ENCODE measurements around the gene SCRG1. TPM values are rescaled to one million over a fixed set of nuclear protein-coding genes. Genes with fewer than 3 reads are reported as not detected.

Gene SCRG1
- total RNA-seq, 1 donor from 2014 or later: not detected

- H3K4me3 ChIP-seq (ENCODE audit: low read depth, low read length): no peak overlapping the region
- TF ChIP-seq CTCF (IDR thresholded peaks at IDR 0.05; ENCODE audit: insufficient read depth, low read length, poor library complexity, severe bottlenecking): no peak
- no peak for DNase-seq (ENCODE audit: low read depth)
- H3K36me3 ChIP-seq (ENCODE audit: control insufficient read depth, insufficient read depth, low read length): no peaks in the 10 kb centered on the region
- H3K27me3 ChIP-seq (ENCODE audit: control insufficient read depth, insufficient read depth, low read length): no peaks in the 10 kb centered on the region
These were observed 42.0 kb upstream of the SCRG1 start for GRCh38 chr4:173440888-173441287.

GRCh38 chr4:173436771-173437265 is 37.9 kb upstream of the SCRG1 start:
- no peaks in the 10 kb centered on the region for H3K27me3 ChIP-seq (ENCODE audit: control insufficient read depth, insufficient read depth, low read length)
- H3K4me3 ChIP-seq (ENCODE audit: low read depth, low read length): no peak overlapping the region
- no peak for DNase-seq (ENCODE audit: low read depth)
- H3K36me3 ChIP-seq (ENCODE audit: control insufficient read depth, insufficient read depth, low read length): no peaks in the 10 kb centered on the region
- no peak for TF ChIP-seq CTCF (IDR thresholded peaks at IDR 0.05; ENCODE audit: insufficient read depth, low read length, poor library complexity, severe bottlenecking)

GRCh38 chr4:173436149-173436579 is 37.2 kb upstream of the SCRG1 start:
- TF ChIP-seq CTCF (IDR thresholded peaks at IDR 0.05; ENCODE audit: insufficient read depth, low read length, poor library complexity, severe bottlenecking): no peak
- DNase-seq (ENCODE audit: low read depth): peak; percentile 19
- no peak overlapping the region for H3K4me3 ChIP-seq (ENCODE audit: low read depth, low read length)
- no peaks in the 10 kb centered on the region for H3K36me3 ChIP-seq (ENCODE audit: control insufficient read depth, insufficient read depth, low read length)
- H3K27me3 ChIP-seq (ENCODE audit: control insufficient read depth, insufficient read depth, low read length): no peaks in the 10 kb centered on the region

- no peak for TF ChIP-seq CTCF (IDR thresholded peaks at IDR 0.05; ENCODE audit: insufficient read depth, low read length, poor library complexity, severe bottlenecking)
- no peaks in the 10 kb centered on the region for H3K36me3 ChIP-seq (ENCODE audit: control insufficient read depth, insufficient read depth, low read length)
- DNase-seq (ENCODE audit: low read depth): no peak
These were observed 35.3 kb upstream of the SCRG1 start for GRCh38 chr4:173434231-173434630.

GRCh38 chr4:173433447-173433846 is 34.5 kb upstream of the SCRG1 start:
- no peak overlapping the region for H3K4me3 ChIP-seq (ENCODE audit: low read depth, low read length)
- H3K36me3 ChIP-seq (ENCODE audit: control insufficient read depth, insufficient read depth, low read length): no peaks in the 10 kb centered on the region
- TF ChIP-seq CTCF (IDR thresholded peaks at IDR 0.05; ENCODE audit: insufficient read depth, low read length, poor library complexity, severe bottlenecking): no peak
- no peaks in the 10 kb centered on the region for H3K27me3 ChIP-seq (ENCODE audit: control insufficient read depth, insufficient read depth, low read length)
- DNase-seq (ENCODE audit: low read depth): no peak

More at GRCh38 chr4:173434231-173434630, 35.3 kb upstream of the SCRG1 start:
- no peaks in the 10 kb centered on the region for H3K27me3 ChIP-seq (ENCODE audit: control insufficient read depth, insufficient read depth, low read length)
- no peak overlapping the region for H3K4me3 ChIP-seq (ENCODE audit: low read depth, low read length)

- DNase-seq (ENCODE audit: low read depth): no peak
- Histone ChIP-seq H3K36me3 (ENCODE audit: control insufficient read depth, insufficient read depth, low read length) (no peaks in the 10 kb centered on the region), H3K27me3 (ENCODE audit: control insufficient read depth, insufficient read depth, low read length) (no peaks in the 10 kb centered on the region), H3K4me3 (ENCODE audit: low read depth, low read length) (no peak overlapping the region)
- TF ChIP-seq CTCF (IDR thresholded peaks at IDR 0.05; ENCODE audit: insufficient read depth, low read length, poor library complexity, severe bottlenecking): no peak
These were observed 33.5 kb upstream of the SCRG1 start for GRCh38 chr4:173432430-173432829.

Data from kidney epithelial cell (primary cell).